HepG2 (cell line): ENCODE measurements around the gene EPB41L4A. TPM values are rescaled to one million over a fixed set of nuclear protein-coding genes. Genes with fewer than 3 reads are reported as not detected.

Experiments
- ATAC-seq: fragments of 200-7000 bp; cut with Tn5 transposase; 3 replicates; pipeline ENCODE4 v1.9.1; 2020; ENCODE audit warnings: mild to moderate bottlenecking, moderate library complexity
- BruUV-seq: library from RNA; stranded (reverse); fragments of 400-500 nt; replicated peaks from 2 replicates; lab custom pipeline; 2021; lab: Mats Ljungman, UMichigan
- CTCF ChIA-PET: fragments of 300-600 bp; formaldehyde crosslinking; extraction: SDS; loops from one replicate; lab custom pipeline; 2021; ENCODE audit warnings: low total read pairs, inconsistent platforms, low intra/inter-chr PET ratio; lab: Yijun Ruan, JAX
- POLR2A ChIA-PET: fragments of 350-600 bp; sonication (Branson Sonifier 250); formaldehyde crosslinking; loops from one replicate; lab custom pipeline; 2020; ENCODE audit warnings: antibody characterized with exemption, inconsistent platforms; lab: Yijun Ruan, JAX
- DNase-seq: peaks from one replicate; pipeline ENCODE4 v3.0.0-alpha.2; 2015; ENCODE audit warnings: low spot score
- FAIRE-seq: peaks from 3 replicates; lab custom pipeline; 2011; peaks lifted over from hg19 to GRCh38; lab: Jason Lieb, UNC
- H2AFZ ChIP-seq: one replicate; pipeline ENCODE4 v1.6.1; 2011; ENCODE audit warnings: low read length, inconsistent platforms
- H3K27ac ChIP-seq: fragments of 300-600 bp; 3 replicates; pipeline ENCODE4 v1.8.0; 2011; ENCODE audit warnings: mixed run types, mild to moderate bottlenecking, mixed read lengths, low read length, inconsistent platforms; ENCODE audit not compliant: insufficient read depth; ENCODE audit errors: extremely low read length
- H3K27me3 ChIP-seq, 2 experiments: fragments of 200-600 bp in 1 of 2; 2 replicates in 1 of 2; 3 replicates in 1 of 2; pipeline versions ENCODE4 v1.6.0 to v1.8.0; 2011; ENCODE audit warnings: low read length in 2 of 2, mild to moderate bottlenecking in 2 of 2, moderate library complexity in 2 of 2, inconsistent platforms in 1 of 2; ENCODE audit not compliant: insufficient read depth in 2 of 2, control insufficient read depth in 1 of 2
- H3K36me3 ChIP-seq, 2 experiments: fragments of 200-600 bp in 1 of 2; replicated peaks in 1 of 2; 2 replicates in 1 of 2; 3 replicates in 1 of 2; pipeline versions ENCODE4 v1.5.1 to v1.8.0; 2011; ENCODE audit warnings: low read length in 2 of 2, inconsistent platforms in 1 of 2; ENCODE audit not compliant: insufficient read depth in 2 of 2, control insufficient read depth in 1 of 2
- H3K4me1 ChIP-seq: 2 replicates; pipeline ENCODE4 v1.5.1; 2012; ENCODE audit warnings: low read length, inconsistent platforms; ENCODE audit not compliant: insufficient read depth
- H3K4me2 ChIP-seq: 2 replicates; pipeline ENCODE4 v1.6.0; 2011; ENCODE audit warnings: low read depth, low read length, inconsistent platforms
- H3K4me3 ChIP-seq, 3 experiments: fragments of 200-600 bp in 1 of 3; sonication (generic), shearing (Covaris generic) in 1 of 3; replicated peaks in 1 of 3; 2 replicates each; pipeline ENCODE4 v1.5.1; 2011 to 2016; ENCODE audit warnings: low read length in 3 of 3, inconsistent platforms in 2 of 3, low read depth in 2 of 3, mild to moderate bottlenecking in 2 of 3, control low read depth in 1 of 3, mixed read lengths in 1 of 3; ENCODE audit not compliant: insufficient read depth in 1 of 3
- H3K79me2 ChIP-seq: one replicate; pipeline ENCODE4 v1.6.1; 2011; ENCODE audit warnings: low read length, inconsistent platforms; ENCODE audit not compliant: insufficient read depth
- H3K9ac ChIP-seq: 2 replicates; pipeline ENCODE4 v1.6.0; 2011; ENCODE audit warnings: mild to moderate bottlenecking, low read depth, low read length, inconsistent platforms; ENCODE audit not compliant: insufficient read depth
- H3K9me3 ChIP-seq: 2 replicates; pipeline ENCODE4 v1.5.1; 2012; ENCODE audit warnings: mild to moderate bottlenecking, low read length
- H4K20me1 ChIP-seq: 2 replicates; pipeline ENCODE4 v1.6.0; 2011; ENCODE audit warnings: inconsistent platforms, mild to moderate bottlenecking, low read length, moderate library complexity; ENCODE audit not compliant: insufficient read depth
- NFATC3 ChIP-seq: sonication (generic); formaldehyde crosslinking; IDR thresholded peaks from 2 replicates; pipeline ENCODE4 v1.5.1; 2020; ENCODE audit warnings: mild to moderate bottlenecking, missing genetic modification reagents
- PHF8 ChIP-seq: sonication (generic); formaldehyde crosslinking; IDR thresholded peaks from 2 replicates; pipeline ENCODE4 v1.5.0; 2020; ENCODE audit warnings: missing genetic modification reagents
- TFE3 ChIP-seq: IDR thresholded peaks from 2 replicates; pipeline ENCODE4 v1.6.1; 2016
- ZNF276 ChIP-seq: sonication (generic); formaldehyde crosslinking; IDR thresholded peaks from 2 replicates; pipeline ENCODE4 v1.4.0; 2020; ENCODE audit warnings: mild to moderate bottlenecking, low read depth, missing genetic modification reagents
- ZNF407 ChIP-seq: sonication (generic); formaldehyde crosslinking; IDR thresholded peaks from one replicate; pipeline ENCODE4 v1.5.1; 2020; ENCODE audit warnings: mild to moderate bottlenecking, missing genetic modification reagents; ENCODE audit errors: not compliant biosample characterization
- ZNF552 ChIP-seq: sonication (generic); formaldehyde crosslinking; IDR thresholded peaks from 2 replicates; pipeline ENCODE4 v1.9.0; 2022; ENCODE audit warnings: missing genetic modification reagents, mild to moderate bottlenecking, borderline replicate concordance
- ZNF713 ChIP-seq: sonication (generic); formaldehyde crosslinking; IDR thresholded peaks from 2 replicates; pipeline ENCODE4 v1.4.0; 2020; ENCODE audit warnings: mild to moderate bottlenecking, missing genetic modification reagents
- WGBS: methylation state at CpG from one replicate; pipeline ENCODE4 v1.1.6; 2017; ENCODE audit warnings: low lambda C conversion rate; 5-methylcytosine and 5-hydroxymethylcytosine counted together
- in situ Hi-C: cut with HindIII; loops from 2 replicates; pipeline ENCODE4 v1.10.0; 2017; ENCODE audit warnings: low pct_unique_long_range_greater_than_20kb; ENCODE audit not compliant: extremely low pct_ligation_motif_present
- intact Hi-C: fragments of 100-400 bp; cut with micrococcal nuclease; formaldehyde crosslinking; loops from one replicate; pipeline ENCODE4 v1.10.0; 2022; ENCODE audit not compliant: unreplicated experiment
- polyA plus RNA-seq, 8 experiments: library from polyadenylated mRNA; depleted of rRNA in 3 of 8; stranded (reverse) in 7 of 8; unstranded in 1 of 8; fragments of >200 nt; fragmentation: Illumina TruSeq in 4 of 8; extraction: Trizol in 4 of 8; gene quantifications; 2 replicates each; pipeline versions ENCODE4 v1.2.1 to v1.2.3, GENCODE V29; 2011 to 2016; ENCODE audit warnings: low read depth in 4 of 8, missing spikeins in 1 of 8, mixed read lengths in 1 of 8; ENCODE audit not compliant: insufficient read depth in 1 of 8
- total RNA-seq, 5 experiments: library from RNA; depleted of rRNA; stranded (reverse); fragments of >200 nt; fragmentation: Illumina TruSeq; extraction: Trizol; gene quantifications; 2 replicates each; pipeline ENCODE4 v1.2.3, GENCODE V29; 2016; ENCODE audit warnings: low read depth in 1 of 5

The EPB41L4A gene
- total and polyA plus RNA-seq, 2 of the 13 experiments (the other 11 are each of a cell fraction or from before 2014, with no cell fraction given), result 0.07 TPM; not detected in 1

GRCh38 chr5:112232667-112233066, 186.4 kb downstream of the EPB41L4A start:
- FAIRE-seq, result no peak
- Histone ChIP-seq H3K9ac (no peak overlapping the region), H3K27me3 (no peaks in the 10 kb centered on the region), H3K4me3 (no peak overlapping the region), H2AFZ (no peak overlapping the region), H3K4me2 (no peak overlapping the region), H4K20me1 (no peaks in the 10 kb centered on the region), H3K79me2 (no peaks in the 10 kb centered on the region), H3K27ac (no peak overlapping the region), H3K4me1 (no peaks in the 10 kb centered on the region), H3K36me3 (no peaks in the 10 kb centered on the region), H3K9me3 (no peaks in the 10 kb centered on the region)
- no TSS peak for BruUV-seq
- POLR2A ChIA-PET, result no interaction called here
- no peak for DNase-seq
- 0% methylated on average over 1 of the region's 1 CpG for WGBS
- no peak for TF ChIP-seq ZNF552 (CRISPR knock-in tag)
- CTCF ChIA-PET, result no interaction called here
- in situ Hi-C loops, result no loop called here
- no peak for ATAC-seq
- intact Hi-C loops, result no loop called here

- Histone ChIP-seq H3K27ac (no peak overlapping the region), H3K4me2 (no peak overlapping the region), H3K27me3 (no peaks in the 10 kb centered on the region), H3K79me2 (no peaks in the 10 kb centered on the region), H3K9me3 (no peaks in the 10 kb centered on the region), H3K4me3 (no peak overlapping the region), H3K9ac (no peak overlapping the region), H3K36me3 (no peaks in the 10 kb centered on the region), H2AFZ (no peak overlapping the region), H4K20me1 (no peaks in the 10 kb centered on the region), H3K4me1 (no peaks in the 10 kb centered on the region)
- ChIA-PET POLR2A (no interaction called here), CTCF (no interaction called here)
- no peak for ATAC-seq
- 8% methylated on average over 4 of the region's 4 CpGs for WGBS
- FAIRE-seq, result no peak
- no peak for DNase-seq
- intact Hi-C loops (no loop called here), in situ Hi-C loops (no loop called here)
- no TSS peak for BruUV-seq
- TF ChIP-seq ZNF713 (CRISPR knock-in tag) (no peak), NFATC3 (CRISPR knock-in tag) (no peak), PHF8 (no peak), TFE3 (CRISPR knock-in tag) (no peak), ZNF407 (CRISPR knock-in tag) (no peak), ZNF276 (CRISPR knock-in tag) (no peak)
Measured at GRCh38 chr5:112230606-112231005, 188.5 kb downstream of the EPB41L4A start.
